HepG2 (cell line): ENCODE results near the gene GSAP. TPM values are rescaled to one million over a fixed set of nuclear protein-coding genes. Genes with fewer than 3 reads are reported as not detected.

Source experiments
- ATAC-seq: fragments of 200-7000 bp; cut with Tn5 transposase; 3 replicates; pipeline ENCODE4 v1.9.1; 2020; ENCODE audit warnings: mild to moderate bottlenecking, moderate library complexity
- BruUV-seq: library from RNA; stranded (reverse); fragments of 400-500 nt; replicated peaks from 2 replicates; lab custom pipeline; 2021; lab: Mats Ljungman, UMichigan
- CTCF ChIA-PET: fragments of 300-600 bp; formaldehyde crosslinking; extraction: SDS; loops from one replicate; lab custom pipeline; 2021; ENCODE audit warnings: low total read pairs, inconsistent platforms, low intra/inter-chr PET ratio; lab: Yijun Ruan, JAX
- POLR2A ChIA-PET: fragments of 350-600 bp; sonication (Branson Sonifier 250); formaldehyde crosslinking; loops from one replicate; lab custom pipeline; 2020; ENCODE audit warnings: antibody characterized with exemption, inconsistent platforms; lab: Yijun Ruan, JAX
- DNase-seq: peaks from one replicate; pipeline ENCODE4 v3.0.0-alpha.2; 2015; ENCODE audit warnings: low spot score
- FAIRE-seq: peaks from 3 replicates; lab custom pipeline; 2011; peaks lifted over from hg19 to GRCh38; lab: Jason Lieb, UNC
- H2AFZ ChIP-seq: one replicate; pipeline ENCODE4 v1.6.1; 2011; ENCODE audit warnings: low read length, inconsistent platforms
- H3K27ac ChIP-seq: fragments of 300-600 bp; 3 replicates; pipeline ENCODE4 v1.8.0; 2011; ENCODE audit warnings: mixed run types, mild to moderate bottlenecking, mixed read lengths, low read length, inconsistent platforms; ENCODE audit not compliant: insufficient read depth; ENCODE audit errors: extremely low read length
- H3K27me3 ChIP-seq, 2 experiments: fragments of 200-600 bp in 1 of 2; 2 replicates in 1 of 2; 3 replicates in 1 of 2; pipeline versions ENCODE4 v1.6.0 to v1.8.0; 2011; ENCODE audit warnings: low read length in 2 of 2, mild to moderate bottlenecking in 2 of 2, moderate library complexity in 2 of 2, inconsistent platforms in 1 of 2; ENCODE audit not compliant: insufficient read depth in 2 of 2, control insufficient read depth in 1 of 2
- H3K36me3 ChIP-seq, 2 experiments: fragments of 200-600 bp in 1 of 2; replicated peaks in 1 of 2; 2 replicates in 1 of 2; 3 replicates in 1 of 2; pipeline versions ENCODE4 v1.5.1 to v1.8.0; 2011; ENCODE audit warnings: low read length in 2 of 2, inconsistent platforms in 1 of 2; ENCODE audit not compliant: insufficient read depth in 2 of 2, control insufficient read depth in 1 of 2
- H3K4me1 ChIP-seq: 2 replicates; pipeline ENCODE4 v1.5.1; 2012; ENCODE audit warnings: low read length, inconsistent platforms; ENCODE audit not compliant: insufficient read depth
- H3K4me2 ChIP-seq: 2 replicates; pipeline ENCODE4 v1.6.0; 2011; ENCODE audit warnings: low read depth, low read length, inconsistent platforms
- H3K4me3 ChIP-seq, 3 experiments: fragments of 200-600 bp in 1 of 3; sonication (generic), shearing (Covaris generic) in 1 of 3; replicated peaks in 1 of 3; 2 replicates each; pipeline ENCODE4 v1.5.1; 2011 to 2016; ENCODE audit warnings: low read length in 3 of 3, inconsistent platforms in 2 of 3, low read depth in 2 of 3, mild to moderate bottlenecking in 2 of 3, control low read depth in 1 of 3, mixed read lengths in 1 of 3; ENCODE audit not compliant: insufficient read depth in 1 of 3
- H3K79me2 ChIP-seq: one replicate; pipeline ENCODE4 v1.6.1; 2011; ENCODE audit warnings: low read length, inconsistent platforms; ENCODE audit not compliant: insufficient read depth
- H3K9ac ChIP-seq: 2 replicates; pipeline ENCODE4 v1.6.0; 2011; ENCODE audit warnings: mild to moderate bottlenecking, low read depth, low read length, inconsistent platforms; ENCODE audit not compliant: insufficient read depth
- H3K9me3 ChIP-seq: 2 replicates; pipeline ENCODE4 v1.5.1; 2012; ENCODE audit warnings: mild to moderate bottlenecking, low read length
- H4K20me1 ChIP-seq: 2 replicates; pipeline ENCODE4 v1.6.0; 2011; ENCODE audit warnings: inconsistent platforms, mild to moderate bottlenecking, low read length, moderate library complexity; ENCODE audit not compliant: insufficient read depth
- DMAP1 ChIP-seq: IDR thresholded peaks from 2 replicates; pipeline ENCODE4 v1.6.1; 2016
- DNMT1 ChIP-seq: sonication (generic); formaldehyde crosslinking; IDR thresholded peaks from 2 replicates; pipeline ENCODE4 v1.5.1; 2020; ENCODE audit warnings: mild to moderate bottlenecking, missing genetic modification reagents
- ELF3 ChIP-seq: IDR thresholded peaks from 2 replicates; pipeline ENCODE4 v1.6.1; 2016; ENCODE audit warnings: missing genetic modification reagents, missing compliant biosample characterization
- ERF ChIP-seq: IDR thresholded peaks from 2 replicates; pipeline ENCODE4 v1.6.1; 2018; ENCODE audit warnings: missing biosample characterization, missing genetic modification reagents
- HIVEP1 ChIP-seq: sonication (generic); formaldehyde crosslinking; IDR thresholded peaks from 2 replicates; pipeline ENCODE4 v1.4.0; 2020; ENCODE audit warnings: mild to moderate bottlenecking, missing genetic modification reagents
- KAT2B ChIP-seq: fragments of 150-350 bp; IDR thresholded peaks from 2 replicates; pipeline ENCODE4 v1.6.1; 2014; ENCODE audit warnings: low read depth, low read length, borderline replicate concordance
- LCORL ChIP-seq, 2 experiments: fragments of 450-650 bp in 1 of 2; sonication (generic) in 1 of 2; formaldehyde crosslinking in 1 of 2; IDR thresholded peaks; 2 replicates each; pipeline versions ENCODE4 v1.5.0 to v1.6.1; 2017 to 2020; ENCODE audit warnings: antibody characterized with exemption in 1 of 2, missing genetic modification reagents in 1 of 2
- MEIS2 ChIP-seq: sonication (generic); formaldehyde crosslinking; IDR thresholded peaks from 2 replicates; pipeline ENCODE4 v1.9.0; 2021; ENCODE audit warnings: mild to moderate bottlenecking, missing genetic modification reagents
- NFRKB ChIP-seq: fragments of 450-650 bp; IDR thresholded peaks from 2 replicates; pipeline ENCODE4 v1.6.1; 2017
- POLR2G ChIP-seq: fragments of 200-400 bp; formaldehyde crosslinking; IDR thresholded peaks from 2 replicates; pipeline ENCODE4 v1.6.1; 2018; ENCODE audit warnings: mild to moderate bottlenecking, low read depth, low read length, moderate library complexity
- SNAI1 ChIP-seq: sonication (generic); formaldehyde crosslinking; IDR thresholded peaks from 2 replicates; pipeline ENCODE4 v1.5.0; 2020; ENCODE audit warnings: mild to moderate bottlenecking, missing genetic modification reagents, borderline replicate concordance
- ZNF124 ChIP-seq: sonication (generic); formaldehyde crosslinking; IDR thresholded peaks from 2 replicates; pipeline ENCODE4 v1.4.0; 2020; ENCODE audit warnings: missing genetic modification reagents
- WGBS: methylation state at CpG from one replicate; pipeline ENCODE4 v1.1.6; 2017; ENCODE audit warnings: low lambda C conversion rate; 5-methylcytosine and 5-hydroxymethylcytosine counted together
- in situ Hi-C: cut with HindIII; loops from 2 replicates; pipeline ENCODE4 v1.10.0; 2017; ENCODE audit warnings: low pct_unique_long_range_greater_than_20kb; ENCODE audit not compliant: extremely low pct_ligation_motif_present
- intact Hi-C: fragments of 100-400 bp; cut with micrococcal nuclease; formaldehyde crosslinking; loops from one replicate; pipeline ENCODE4 v1.10.0; 2022; ENCODE audit not compliant: unreplicated experiment
- polyA plus RNA-seq, 8 experiments: library from polyadenylated mRNA; depleted of rRNA in 3 of 8; stranded (reverse) in 7 of 8; unstranded in 1 of 8; fragments of >200 nt; fragmentation: Illumina TruSeq in 4 of 8; extraction: Trizol in 4 of 8; gene quantifications; 2 replicates each; pipeline versions ENCODE4 v1.2.1 to v1.2.3, GENCODE V29; 2011 to 2016; ENCODE audit warnings: low read depth in 4 of 8, missing spikeins in 1 of 8, mixed read lengths in 1 of 8; ENCODE audit not compliant: insufficient read depth in 1 of 8
- total RNA-seq, 5 experiments: library from RNA; depleted of rRNA; stranded (reverse); fragments of >200 nt; fragmentation: Illumina TruSeq; extraction: Trizol; gene quantifications; 2 replicates each; pipeline ENCODE4 v1.2.3, GENCODE V29; 2016; ENCODE audit warnings: low read depth in 1 of 5
- TF ChIP-seq, protein P1 (sequence below), 2 experiments: fragments of 450-650 bp in 1 of 2; sonication (generic) in 1 of 2; formaldehyde crosslinking; IDR thresholded peaks; 2 replicates each; pipeline versions ENCODE4 v1.5.0 to v1.8.0; 2020 to 2022; ENCODE audit warnings: mild to moderate bottlenecking in 1 of 2, missing genetic modification reagents in 1 of 2

GSAP gene
- total and polyA plus RNA-seq, 2 of the 13 experiments (the other 11 are each of a cell fraction or from before 2014, with no cell fraction given), result 34.6 to 40.6 TPM

DNA sequence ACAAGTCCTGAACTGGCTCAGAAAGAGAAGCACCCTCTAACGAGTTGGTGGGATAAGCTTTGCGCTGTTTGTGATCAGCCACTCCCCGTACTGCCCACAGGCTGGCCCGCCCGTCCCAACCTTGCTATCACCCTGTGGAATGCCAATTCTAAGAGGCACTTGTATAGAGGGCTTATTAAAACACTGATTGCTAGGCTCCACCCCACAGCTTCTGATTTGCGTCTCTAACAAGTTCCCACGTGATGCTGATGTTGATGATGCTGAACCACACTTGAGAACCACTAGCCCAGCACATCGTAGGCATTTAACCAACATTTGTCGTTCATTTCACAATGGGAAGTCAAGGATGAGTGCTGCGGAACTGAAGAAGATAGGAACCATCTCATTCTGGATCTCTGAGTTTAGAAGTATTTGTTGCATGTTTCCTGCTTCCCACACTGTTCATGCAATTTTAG, 12.7 kb upstream of the GSAP start:
- 91% methylated on average over 10 of the region's 10 CpGs for WGBS
- no peaks in the 10 kb centered on the region for H4K20me1 ChIP-seq
- H3K4me3 ChIP-seq, result no peak overlapping the region
- H3K36me3 ChIP-seq, result no peaks in the 10 kb centered on the region
- DNase-seq (no peak), ATAC-seq (no peak), FAIRE-seq (no peak)
- POLR2A ChIA-PET, result interaction anchor here (0.9 to 2.4 kb wide), 2 partner anchors 13 to 19 kb away, joined by 3 to 11 read pairs; partner anchors contain the start of gene GSAP
- H3K9ac ChIP-seq, result no peak overlapping the region
- intact Hi-C loops (no loop called here), in situ Hi-C loops (no loop called here)
- H3K4me2 ChIP-seq, result no peak overlapping the region
- H3K27me3 ChIP-seq, result no peaks in the 10 kb centered on the region
- no peaks in the 10 kb centered on the region for H3K9me3 ChIP-seq
- peaks cover 40% of the 10 kb centered on the region for H3K4me1 ChIP-seq
- no peaks in the 10 kb centered on the region for H3K79me2 ChIP-seq
- CTCF ChIA-PET, result no interaction called here
- no peak overlapping the region for H2AFZ ChIP-seq
- TF ChIP-seq ZNF124 (CRISPR knock-in tag), result no peak
- no peak for TF ChIP-seq ERF (CRISPR knock-in tag)
- TF ChIP-seq DMAP1 (CRISPR knock-in tag), result no peak
- no peak for TF ChIP-seq DNMT1 (CRISPR knock-in tag)
- no peak for TF ChIP-seq ELF3 (CRISPR knock-in tag)
- TF ChIP-seq NFRKB, result no peak
- TF ChIP-seq LCORL (IDR thresholded peaks at IDR 0.05), result no peak
- TF ChIP-seq LCORL (CRISPR knock-in tag; IDR thresholded peaks at IDR 0.05), result no peak
- TF ChIP-seq POLR2G, result no peak
- TF ChIP-seq, protein P1, sequence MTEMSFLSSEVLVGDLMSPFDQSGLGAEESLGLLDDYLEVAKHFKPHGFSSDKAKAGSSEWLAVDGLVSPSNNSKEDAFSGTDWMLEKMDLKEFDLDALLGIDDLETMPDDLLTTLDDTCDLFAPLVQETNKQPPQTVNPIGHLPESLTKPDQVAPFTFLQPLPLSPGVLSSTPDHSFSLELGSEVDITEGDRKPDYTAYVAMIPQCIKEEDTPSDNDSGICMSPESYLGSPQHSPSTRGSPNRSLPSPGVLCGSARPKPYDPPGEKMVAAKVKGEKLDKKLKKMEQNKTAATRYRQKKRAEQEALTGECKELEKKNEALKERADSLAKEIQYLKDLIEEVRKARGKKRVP (CRISPR knock-in tag; IDR thresholded peaks at IDR 0.05), result no peak
- no peak for TF ChIP-seq HIVEP1 (CRISPR knock-in tag)
- TF ChIP-seq KAT2B, result no peak
- TF ChIP-seq SNAI1, result no peak
- no peak for TF ChIP-seq MEIS2 (CRISPR knock-in tag)
- no peak overlapping the region for H3K27ac ChIP-seq
- BruUV-seq, result no TSS peak
